ENCODE measurements around the gene IGSF9B. TPM values are rescaled to one million over a fixed set of nuclear protein-coding genes. Genes with fewer than 3 reads are reported as not detected.

The IGSF9B gene
- total and polyA plus RNA-seq, 2 experiments from 2014 or later, result 1.7 to 5.9 TPM

DNA sequence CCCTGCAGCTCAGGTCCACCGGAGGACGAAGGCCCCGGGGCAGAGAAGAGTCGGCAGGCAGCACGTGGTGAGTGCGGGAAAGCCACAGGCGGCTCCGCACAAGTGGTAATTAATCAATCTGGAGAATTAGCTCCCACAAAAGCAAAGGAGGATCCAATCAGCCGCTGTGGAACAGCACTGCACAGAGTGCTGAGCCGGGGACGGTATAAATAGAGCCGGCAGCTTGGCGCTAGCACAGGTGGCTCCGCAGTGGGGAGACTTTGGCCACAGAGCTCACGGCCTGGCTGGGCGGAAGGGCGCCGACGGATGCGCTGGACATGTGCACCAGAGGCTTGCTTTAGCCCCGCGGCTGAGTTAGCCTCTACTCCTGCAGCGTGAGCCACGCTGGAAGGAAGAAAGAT lies 48.9 kb downstream of the IGSF9B start:
- Histone ChIP-seq H3K36me3 (no peaks in the 10 kb centered on the region), H3K4me3 (no peak overlapping the region), H3K4me1 (ENCODE audit: low read depth) (no peaks in the 10 kb centered on the region), H3K27me3 (no peaks in the 10 kb centered on the region), H3K9me3 (ENCODE audit: low read depth) (no peaks in the 10 kb centered on the region), H3K27ac (no peak overlapping the region)
- no peak for DNase-seq (ENCODE audit: low read depth in 1 of 2, low spot score in 1 of 2)
- TF ChIP-seq, protein P1, sequence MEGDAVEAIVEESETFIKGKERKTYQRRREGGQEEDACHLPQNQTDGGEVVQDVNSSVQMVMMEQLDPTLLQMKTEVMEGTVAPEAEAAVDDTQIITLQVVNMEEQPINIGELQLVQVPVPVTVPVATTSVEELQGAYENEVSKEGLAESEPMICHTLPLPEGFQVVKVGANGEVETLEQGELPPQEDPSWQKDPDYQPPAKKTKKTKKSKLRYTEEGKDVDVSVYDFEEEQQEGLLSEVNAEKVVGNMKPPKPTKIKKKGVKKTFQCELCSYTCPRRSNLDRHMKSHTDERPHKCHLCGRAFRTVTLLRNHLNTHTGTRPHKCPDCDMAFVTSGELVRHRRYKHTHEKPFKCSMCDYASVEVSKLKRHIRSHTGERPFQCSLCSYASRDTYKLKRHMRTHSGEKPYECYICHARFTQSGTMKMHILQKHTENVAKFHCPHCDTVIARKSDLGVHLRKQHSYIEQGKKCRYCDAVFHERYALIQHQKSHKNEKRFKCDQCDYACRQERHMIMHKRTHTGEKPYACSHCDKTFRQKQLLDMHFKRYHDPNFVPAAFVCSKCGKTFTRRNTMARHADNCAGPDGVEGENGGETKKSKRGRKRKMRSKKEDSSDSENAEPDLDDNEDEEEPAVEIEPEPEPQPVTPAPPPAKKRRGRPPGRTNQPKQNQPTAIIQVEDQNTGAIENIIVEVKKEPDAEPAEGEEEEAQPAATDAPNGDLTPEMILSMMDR (IDR thresholded peaks at IDR 0.05; ENCODE audit: low read depth, low read length), result no peak

DNA sequence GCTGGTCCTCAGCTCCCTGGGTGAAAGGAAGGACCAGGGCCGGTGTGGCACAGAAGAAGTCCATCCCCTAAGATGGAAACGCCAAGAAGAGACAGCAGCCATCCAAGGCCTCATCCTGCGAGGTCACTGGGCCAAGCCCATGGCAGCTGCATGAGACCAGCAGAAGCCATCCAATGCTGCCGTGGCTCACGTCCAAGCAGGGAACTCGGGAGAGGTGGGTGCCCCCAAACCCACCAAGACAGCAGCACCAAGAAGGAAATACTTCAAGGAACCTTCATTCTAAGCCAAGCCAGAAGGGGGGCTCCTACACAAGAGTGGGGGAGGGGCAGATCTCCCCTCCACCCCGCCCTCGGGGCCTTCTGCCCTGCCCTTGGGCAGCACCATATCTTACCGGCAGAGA lies 49.6 kb downstream of the IGSF9B start:
- TF ChIP-seq, protein P1 (IDR thresholded peaks at IDR 0.05; ENCODE audit: low read depth, low read length), result no peak
- Histone ChIP-seq H3K27me3 (no peaks in the 10 kb centered on the region), H3K27ac (no peak overlapping the region), H3K9me3 (ENCODE audit: low read depth) (no peaks in the 10 kb centered on the region), H3K4me1 (ENCODE audit: low read depth) (no peaks in the 10 kb centered on the region), H3K36me3 (no peaks in the 10 kb centered on the region), H3K4me3 (no peak overlapping the region)
- no peak for DNase-seq (ENCODE audit: low read depth in 1 of 2, low spot score in 1 of 2)

DNA sequence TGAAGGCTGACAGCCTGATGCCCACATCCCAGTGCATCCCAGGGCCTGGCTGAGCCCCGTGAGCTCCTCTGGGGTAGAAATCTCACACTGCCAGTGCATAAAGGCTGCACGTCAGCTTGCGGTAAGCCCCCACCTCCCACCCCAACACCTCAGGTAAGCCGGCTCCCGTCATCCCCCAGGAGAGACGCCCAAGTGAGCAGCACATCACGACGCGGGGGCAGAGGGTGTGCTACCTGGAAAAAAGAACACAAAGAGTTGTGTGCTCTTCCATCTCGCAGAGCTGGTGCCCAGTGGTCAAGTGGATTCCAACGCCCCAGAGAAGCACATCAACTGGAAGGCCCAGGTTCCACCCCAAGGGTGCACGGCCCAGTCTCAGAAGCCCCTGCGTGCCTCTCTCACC lies 50.0 kb downstream of the IGSF9B start:
- DNase-seq (ENCODE audit: low read depth in 1 of 2, low spot score in 1 of 2), result no peak
- TF ChIP-seq, protein P1 (IDR thresholded peaks at IDR 0.05; ENCODE audit: low read depth, low read length), result no peak
- H3K4me1 ChIP-seq (ENCODE audit: low read depth), result no peaks in the 10 kb centered on the region
- H3K9me3 ChIP-seq (ENCODE audit: low read depth), result no peaks in the 10 kb centered on the region
- no peak overlapping the region for H3K27ac ChIP-seq
- H3K36me3 ChIP-seq, result no peaks in the 10 kb centered on the region
- no peaks in the 10 kb centered on the region for H3K27me3 ChIP-seq
- H3K4me3 ChIP-seq, result no peak overlapping the region

DNA sequence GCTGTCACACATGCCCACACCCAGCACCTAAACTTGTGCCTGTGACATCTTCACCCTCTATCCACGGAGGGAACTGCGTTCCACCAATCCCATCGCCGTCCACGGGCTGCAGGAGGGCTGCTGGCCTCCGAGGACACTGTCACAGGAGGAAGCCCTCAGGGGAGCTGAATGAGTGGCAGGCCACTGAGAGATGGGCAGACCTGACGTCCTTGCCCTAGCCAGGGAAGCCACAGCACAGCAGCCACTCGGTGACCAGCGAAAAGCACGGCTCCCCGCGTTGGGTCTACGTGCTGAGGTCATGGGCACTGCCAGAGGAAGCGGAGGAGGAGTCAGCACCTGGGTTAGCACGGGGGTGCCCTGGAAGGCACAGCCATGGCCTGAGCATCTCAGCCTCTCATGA lies 50.5 kb downstream of the IGSF9B start:
- Histone ChIP-seq H3K4me3 (no peak overlapping the region), H3K27me3 (no peaks in the 10 kb centered on the region), H3K9me3 (ENCODE audit: low read depth) (no peaks in the 10 kb centered on the region), H3K27ac (no peak overlapping the region), H3K36me3 (no peaks in the 10 kb centered on the region), H3K4me1 (ENCODE audit: low read depth) (no peaks in the 10 kb centered on the region)
- DNase-seq (ENCODE audit: low read depth in 1 of 2, low spot score in 1 of 2), result no peak
- TF ChIP-seq, protein P1 (IDR thresholded peaks at IDR 0.05; ENCODE audit: low read depth, low read length), result no peak

DNA sequence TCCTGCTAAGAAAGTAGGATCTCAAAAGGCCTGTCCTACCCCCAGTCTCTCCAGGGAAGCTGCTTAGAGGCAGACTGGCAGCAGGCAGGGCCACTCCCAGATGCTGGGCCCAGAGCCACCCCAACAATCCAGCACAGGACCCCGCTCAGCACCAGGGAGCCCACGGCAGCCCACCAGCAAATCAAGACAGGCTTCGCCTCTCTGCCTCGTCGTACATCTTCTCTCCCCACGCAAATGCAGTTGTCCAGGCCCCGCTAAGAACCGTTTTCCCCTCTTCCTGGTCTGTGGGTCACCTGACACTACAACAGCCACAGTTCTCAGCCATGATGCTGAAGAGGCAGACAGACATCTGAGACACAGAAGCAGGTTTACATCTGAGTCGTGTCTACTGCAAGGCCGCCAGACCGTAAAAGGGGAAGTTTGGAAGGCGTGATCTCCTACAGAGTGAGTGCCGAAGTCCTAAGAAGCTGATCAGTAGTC lies 51.1 kb downstream of the IGSF9B start:
- Histone ChIP-seq H3K4me3 (no peak overlapping the region), H3K27me3 (no peaks in the 10 kb centered on the region), H3K4me1 (ENCODE audit: low read depth) (no peaks in the 10 kb centered on the region), H3K9me3 (ENCODE audit: low read depth) (no peaks in the 10 kb centered on the region), H3K36me3 (no peaks in the 10 kb centered on the region), H3K27ac (no peak overlapping the region)
- TF ChIP-seq, protein P1 (IDR thresholded peaks at IDR 0.05; ENCODE audit: low read depth, low read length), result no peak
- DNase-seq (ENCODE audit: low read depth in 1 of 2, low spot score in 1 of 2), result no peak

All from cardiac muscle cell (in vitro differentiated cells and primary cell).